Neuronal stem cell (in vitro differentiated cells): ENCODE results near the gene SLC26A8. TPM values are rescaled to one million over a fixed set of nuclear protein-coding genes. Genes with fewer than 3 reads are reported as not detected.

Source experiments
- DNase-seq: peaks from one replicate; pipeline ENCODE4 v3.0.0-alpha.2; 2013; ENCODE audit warnings: low spot score
- H2AFZ ChIP-seq: one replicate; pipeline ENCODE4 v1.6.1; 2013; ENCODE audit warnings: mild to moderate bottlenecking, low read length, inconsistent platforms
- H2AK5ac ChIP-seq: 2 replicates; pipeline ENCODE4 v1.6.1; 2013; ENCODE audit warnings: low read depth, mild to moderate bottlenecking, inconsistent platforms, low read length, moderate library complexity, mixed read lengths
- H2BK120ac ChIP-seq: 2 replicates; pipeline ENCODE4 v1.6.1; 2013; ENCODE audit warnings: low read depth, mild to moderate bottlenecking, inconsistent platforms, low read length, moderate library complexity, mixed read lengths
- H2BK12ac ChIP-seq: one replicate; pipeline ENCODE4 v1.6.1; 2013; ENCODE audit warnings: low read length, inconsistent platforms
- H2BK15ac ChIP-seq: 2 replicates; pipeline ENCODE4 v1.6.1; 2013; ENCODE audit warnings: mild to moderate bottlenecking, low read length, inconsistent platforms, mixed read lengths
- H2BK5ac ChIP-seq: one replicate; pipeline ENCODE4 v1.6.1; 2013; ENCODE audit warnings: inconsistent platforms, mild to moderate bottlenecking, low read length, moderate library complexity
- H3K14ac ChIP-seq: one replicate; pipeline ENCODE4 v1.6.1; 2013; ENCODE audit warnings: low read length, inconsistent platforms
- H3K18ac ChIP-seq: 2 replicates; pipeline ENCODE4 v1.6.1; 2013; ENCODE audit warnings: low read length, inconsistent platforms
- H3K23ac ChIP-seq: 2 replicates; pipeline ENCODE4 v1.6.1; 2013; ENCODE audit warnings: low read depth, mild to moderate bottlenecking, mixed read lengths, low read length, inconsistent platforms; ENCODE audit not compliant: poor library complexity
- H3K27ac ChIP-seq: replicated peaks from 3 replicates; pipeline ENCODE4 v1.5.1; 2013; ENCODE audit warnings: low read length, inconsistent platforms
- H3K27me3 ChIP-seq, 3 experiments: 2 replicates each; pipeline ENCODE4 v1.6.1; 2013; ENCODE audit warnings: low read length in 3 of 3, mild to moderate bottlenecking in 2 of 3, inconsistent platforms in 1 of 3, low read depth in 1 of 3, mixed read lengths in 1 of 3, moderate library complexity in 1 of 3; ENCODE audit not compliant: control insufficient read depth in 3 of 3, insufficient read depth in 3 of 3
- H3K36me3 ChIP-seq, 2 donors: replicated peaks in 1 of 2; 2 replicates each; pipeline ENCODE4 v1.6.1; 2013; ENCODE audit warnings: low read length in 2 of 2; ENCODE audit not compliant: control insufficient read depth in 2 of 2, insufficient read depth in 2 of 2
- H3K4ac ChIP-seq: 2 replicates; pipeline ENCODE4 v1.6.1; 2013; ENCODE audit warnings: inconsistent platforms, mild to moderate bottlenecking, low read length, moderate library complexity
- H3K4me1 ChIP-seq, 2 donors: 1 replicate in 1 of 2; 2 replicates in 1 of 2; pipeline ENCODE4 v1.6.1; 2013; ENCODE audit warnings: low read length in 2 of 2, low read depth in 1 of 2; ENCODE audit not compliant: control insufficient read depth in 2 of 2, insufficient read depth in 1 of 2
- H3K4me2 ChIP-seq: one replicate; pipeline ENCODE4 v1.6.1; 2013; ENCODE audit warnings: mild to moderate bottlenecking, low read length, inconsistent platforms; ENCODE audit not compliant: insufficient read depth, poor library complexity, severe bottlenecking
- H3K4me3 ChIP-seq, 2 donors: 2 replicates each; pipeline ENCODE4 v1.5.1; 2013; ENCODE audit warnings: low read length in 2 of 2, mild to moderate bottlenecking in 2 of 2, inconsistent platforms in 1 of 2, moderate library complexity in 1 of 2
- H3K79me1 ChIP-seq: one replicate; pipeline ENCODE4 v1.6.1; 2013; ENCODE audit warnings: low read depth, mild to moderate bottlenecking, inconsistent platforms, low read length, moderate library complexity
- H3K9ac ChIP-seq: one replicate; pipeline ENCODE4 v1.6.1; 2013; ENCODE audit warnings: mild to moderate bottlenecking, low read depth, low read length, inconsistent platforms; ENCODE audit not compliant: poor library complexity
- H3K9me3 ChIP-seq, 2 donors: replicated peaks in 1 of 2; 2 replicates each; pipeline versions ENCODE3 to v1.6.1; 2013; ENCODE audit warnings: low read length in 2 of 2, mild to moderate bottlenecking in 2 of 2, inconsistent platforms in 1 of 2, low read depth in 1 of 2, mixed read lengths in 1 of 2, moderate library complexity in 1 of 2; ENCODE audit not compliant: control insufficient read depth in 2 of 2, insufficient read depth in 1 of 2
- H4K8ac ChIP-seq: one replicate; pipeline ENCODE4 v1.6.1; 2013; ENCODE audit warnings: low read depth, mild to moderate bottlenecking, inconsistent platforms, low read length, moderate library complexity
- H4K91ac ChIP-seq: one replicate; pipeline ENCODE4 v1.6.1; 2013; ENCODE audit warnings: low read length, low read depth, mild to moderate bottlenecking, inconsistent platforms; ENCODE audit not compliant: poor library complexity
- WGBS, 2 donors: extraction: QIAGEN DNeasy Blood & Tissue Kit; methylation state at CpG; one replicate each; pipeline ENCODE4 v1.1.7; 2013; ENCODE audit warnings: missing lambda C conversion rate in 2 of 2, mixed read lengths in 1 of 2; ENCODE audit not compliant: insufficient read length in 2 of 2, insufficient replicate concordance in 1 of 2; ENCODE audit errors: extremely low coverage in 2 of 2; 5-methylcytosine and 5-hydroxymethylcytosine counted together
- polyA plus RNA-seq, 2 experiments: library from polyadenylated mRNA; stranded (reverse); fragments of 200-250 nt; gene quantifications; one replicate each; pipeline ENCODE4 v1.2.3, GENCODE V29; 2013

Gene SLC26A8, protein sequence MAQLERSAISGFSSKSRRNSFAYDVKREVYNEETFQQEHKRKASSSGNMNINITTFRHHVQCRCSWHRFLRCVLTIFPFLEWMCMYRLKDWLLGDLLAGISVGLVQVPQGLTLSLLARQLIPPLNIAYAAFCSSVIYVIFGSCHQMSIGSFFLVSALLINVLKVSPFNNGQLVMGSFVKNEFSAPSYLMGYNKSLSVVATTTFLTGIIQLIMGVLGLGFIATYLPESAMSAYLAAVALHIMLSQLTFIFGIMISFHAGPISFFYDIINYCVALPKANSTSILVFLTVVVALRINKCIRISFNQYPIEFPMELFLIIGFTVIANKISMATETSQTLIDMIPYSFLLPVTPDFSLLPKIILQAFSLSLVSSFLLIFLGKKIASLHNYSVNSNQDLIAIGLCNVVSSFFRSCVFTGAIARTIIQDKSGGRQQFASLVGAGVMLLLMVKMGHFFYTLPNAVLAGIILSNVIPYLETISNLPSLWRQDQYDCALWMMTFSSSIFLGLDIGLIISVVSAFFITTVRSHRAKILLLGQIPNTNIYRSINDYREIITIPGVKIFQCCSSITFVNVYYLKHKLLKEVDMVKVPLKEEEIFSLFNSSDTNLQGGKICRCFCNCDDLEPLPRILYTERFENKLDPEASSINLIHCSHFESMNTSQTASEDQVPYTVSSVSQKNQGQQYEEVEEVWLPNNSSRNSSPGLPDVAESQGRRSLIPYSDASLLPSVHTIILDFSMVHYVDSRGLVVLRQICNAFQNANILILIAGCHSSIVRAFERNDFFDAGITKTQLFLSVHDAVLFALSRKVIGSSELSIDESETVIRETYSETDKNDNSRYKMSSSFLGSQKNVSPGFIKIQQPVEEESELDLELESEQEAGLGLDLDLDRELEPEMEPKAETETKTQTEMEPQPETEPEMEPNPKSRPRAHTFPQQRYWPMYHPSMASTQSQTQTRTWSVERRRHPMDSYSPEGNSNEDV
- polyA plus RNA-seq (2013, experiment 1 of 2): 0.26 TPM
- 0.28 TPM for polyA plus RNA-seq (2013, experiment 2 of 2)

- Histone ChIP-seq H3K4me1 (peaks cover 6 to 12% of the 10 kb centered on the region in 2 donors), H3K23ac (no peak within 1 kb of the TSS), H3K9ac (peak within 1 kb of the TSS; percentile 78), H2AFZ (peak within 1 kb of the TSS; percentile 83), H3K36me3 (no peaks in the 10 kb centered on the region), H4K8ac (peak within 1 kb of the TSS; percentile 19), H3K27ac (no peak within 1 kb of the TSS), H3K18ac (peak within 1 kb of the TSS; percentile 91), H3K4me3 (peak within 1 kb of the TSS in 1 of 2 donors; percentile 65), H3K14ac (no peak within 1 kb of the TSS), H4K91ac (no peak within 1 kb of the TSS), H3K79me1 (peaks cover 6% of the 10 kb centered on the region), H2BK12ac (peak within 1 kb of the TSS; percentile 89), H2BK15ac (peak within 1 kb of the TSS; percentile 87), H3K4ac (no peak within 1 kb of the TSS), H2BK120ac (peak within 1 kb of the TSS; percentile 35), H3K4me2 (peak within 1 kb of the TSS; percentile 53), H2AK5ac (no peak within 1 kb of the TSS), H3K27me3 (no peaks in the 10 kb centered on the region), H2BK5ac (no peak within 1 kb of the TSS), H3K9me3 (no peaks in the 10 kb centered on the region)
- no CpG with 5 or more reads among the region's 44 CpGs for WGBS, 2 donors
- no peak for DNase-seq
Observed at GRCh38 chr6:36023996-36024795, at the start of gene SLC26A8. SLC26A8 (minus strand) TSS chr6:36024641; CDS start chr6:36019707, 4,934 bp downstream.

DNA sequence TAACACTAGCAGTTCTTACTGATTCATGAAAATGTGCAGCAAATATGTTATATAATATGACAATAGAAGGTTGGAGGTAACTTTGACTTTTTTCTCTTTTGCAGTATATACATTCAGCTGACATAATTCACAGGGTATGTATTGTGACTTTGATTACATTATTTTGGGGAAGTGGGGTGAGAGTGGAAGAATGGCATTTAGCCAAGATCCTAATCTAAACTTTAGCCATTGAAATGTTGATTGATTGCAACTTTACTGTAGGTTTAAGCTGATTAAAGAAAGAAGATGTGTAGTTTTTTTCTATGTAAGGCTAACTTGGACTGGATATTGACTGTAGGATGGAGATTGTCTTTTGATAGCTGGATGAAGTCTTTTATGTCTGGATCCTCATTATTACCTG, 49.1 kb upstream of the SLC26A8 start:
- H3K9me3 ChIP-seq: no peaks in the 10 kb centered on the region
- no peak overlapping the region for H3K18ac ChIP-seq
- H4K8ac ChIP-seq: no peak overlapping the region

GRCh38 chr6:36072681-36073080, 48.2 kb upstream of the SLC26A8 start:
- Histone ChIP-seq H2AK5ac (no peak overlapping the region), H2BK15ac (no peak overlapping the region), H2BK12ac (no peak overlapping the region), H3K36me3 (peaks cover 0 to 29% of the 10 kb centered on the region in 2 donors), H3K23ac (no peak overlapping the region), H3K79me1 (peaks cover 1% of the 10 kb centered on the region), H3K9ac (no peak overlapping the region), H3K18ac (no peak overlapping the region), H3K4me2 (no peak overlapping the region), H3K4me1 (no peaks in the 10 kb centered on the region), H2AFZ (no peak overlapping the region), H3K27me3 (no peaks in the 10 kb centered on the region), H2BK5ac (no peak overlapping the region), H3K4me3 (no peak overlapping the region), H3K4ac (no peak overlapping the region), H3K9me3 (no peaks in the 10 kb centered on the region), H3K27ac (no peak overlapping the region), H3K14ac (no peak overlapping the region), H4K91ac (no peak overlapping the region), H4K8ac (no peak overlapping the region), H2BK120ac (no peak overlapping the region)
- WGBS, 2 donors: no CpG with 5 or more reads among the region's 4 CpGs
- no peak for DNase-seq

More for the DNA sequence above, 49.1 kb upstream of the SLC26A8 start:
- no peak overlapping the region for H3K27ac ChIP-seq
- no peak for DNase-seq
- H3K27me3 ChIP-seq: no peaks in the 10 kb centered on the region
- no peak overlapping the region for H2BK5ac ChIP-seq
- H3K9ac ChIP-seq: no peak overlapping the region
- H4K91ac ChIP-seq: no peak overlapping the region
- no peak overlapping the region for H3K4me2 ChIP-seq
- H3K23ac ChIP-seq: no peak overlapping the region
- no peak overlapping the region for H2AK5ac ChIP-seq
- no peak overlapping the region for H2AFZ ChIP-seq
- H3K4me1 ChIP-seq: no peaks in the 10 kb centered on the region
- peaks cover 1% of the 10 kb centered on the region for H3K79me1 ChIP-seq
- H3K36me3 ChIP-seq: peaks cover 2 to 38% of the 10 kb centered on the region in 2 donors
- no peak overlapping the region for H3K14ac ChIP-seq
- no peak overlapping the region for H2BK15ac ChIP-seq
- no peak overlapping the region for H3K4ac ChIP-seq
- no peak overlapping the region for H3K4me3 ChIP-seq
- no peak overlapping the region for H2BK120ac ChIP-seq
- H2BK12ac ChIP-seq: no peak overlapping the region
